KG1 (cell line): ENCODE results near the gene SHISA7.

ENCODE experiments used
- DNase-seq: peaks from one replicate; lab custom pipeline; 2025; lab: John Stamatoyannopoulos, UW

SHISA7 gene

GRCh38 chr19:55446060-55446459 is 3.0 kb upstream of the SHISA7 start:
- DNase-seq, result no peak

- DNase-seq, result no peak
These were observed 1.5 kb upstream of the SHISA7 start for GRCh38 chr19:55444646-55445045.

GRCh38 chr19:55443824-55444480 is 852 bp upstream of the SHISA7 start:
- no peak for DNase-seq

GRCh38 chr19:55442372-55442961 is 633 bp downstream of the SHISA7 start:
- no peak for DNase-seq

GRCh38 chr19:55441692-55442321 is 1.3 kb downstream of the SHISA7 start:
- DNase-seq, result no peak

- DNase-seq, result no peak
These were observed 1.8 kb downstream of the SHISA7 start for GRCh38 chr19:55441319-55441691.

- DNase-seq, result no peak
These were observed 2.5 kb downstream of the SHISA7 start for GRCh38 chr19:55440411-55441105.

- no peak for DNase-seq
These were observed 4.0 kb downstream of the SHISA7 start for GRCh38 chr19:55439052-55439451.

- DNase-seq, result peak; percentile 10
These were observed 5.7 kb downstream of the SHISA7 start for GRCh38 chr19:55437410-55437809.

- no peak for DNase-seq
These were observed 6.3 kb downstream of the SHISA7 start for GRCh38 chr19:55436847-55437246.

GRCh38 chr19:55435020-55435419 is 8.1 kb downstream of the SHISA7 start:
- no peak for DNase-seq

GRCh38 chr19:55434356-55434919 is 8.7 kb downstream of the SHISA7 start:
- no peak for DNase-seq

- DNase-seq, result no peak
These were observed 9.8 kb downstream of the SHISA7 start for GRCh38 chr19:55433292-55433691.

GRCh38 chr19:55432241-55432959 is 10.7 kb downstream of the SHISA7 start:
- no peak for DNase-seq

GRCh38 chr19:55431183-55431582 is 11.9 kb downstream of the SHISA7 start:
- DNase-seq, result no peak

GRCh38 chr19:55426042-55426441 is 17.1 kb downstream of the SHISA7 start:
- no peak for DNase-seq

- DNase-seq, result no peak
These were observed 18.6 kb downstream of the SHISA7 start for GRCh38 chr19:55424518-55424917.

GRCh38 chr19:55423225-55424005 is 19.7 kb downstream of the SHISA7 start:
- no peak for DNase-seq

- DNase-seq, result peak; percentile 41
These were observed 21.8 kb downstream of the SHISA7 start for GRCh38 chr19:55421281-55421680.

- DNase-seq, result no peak
These were observed 23.4 kb downstream of the SHISA7 start for GRCh38 chr19:55419624-55420236.

- no peak for DNase-seq
These were observed 24.0 kb downstream of the SHISA7 start for GRCh38 chr19:55419103-55419502.
